Spleen (tissue), 7 donors: ENCODE measurements around the gene ARSB.

Experiments
- CTCF ChIP-seq, 11 experiments: fragments of 200-600 bp in 7 of 11; fragments of 450-650 bp in 4 of 11; sonication (generic) in 4 of 11; IDR thresholded peaks in 8 of 11; conservative IDR thresholded peaks in 3 of 11; 1 replicate in 7 of 11; 2 replicates in 4 of 11; pipeline versions ENCODE4 v1.4.0 to v1.8.0; 2016 to 2021; ENCODE audit warnings: antibody characterized with exemption in 11 of 11, inconsistent platforms in 4 of 11, mild to moderate bottlenecking in 1 of 11
- POLR2A ChIP-seq, 3 donors: fragments of 450-650 bp; IDR thresholded peaks; one replicate each; pipeline ENCODE4 v1.5.1; 2017; ENCODE audit warnings: antibody characterized with exemption in 3 of 3, mild to moderate bottlenecking in 1 of 3
- POLR2AphosphoS5 ChIP-seq, 3 donors: sonication (generic); formaldehyde crosslinking; IDR thresholded peaks; one replicate each; pipeline ENCODE4 v1.5.1; 2017; ENCODE audit warnings: antibody characterized with exemption in 3 of 3
- donor health status: DM: no; HTN: no; CAD: no; lungs with moderate emphysema.
- donor health status: DM: no; HTN: no; CAD: no.
- donor health status: DM: no; HTN: no; CAD: no.

- TF ChIP-seq CTCF (IDR thresholded peaks at IDR 0.05 in 8 of 11, conservative IDR thresholded peaks at IDR 0.05 in 3 of 11): no peak
- peak in 1 of 3 donors; percentile 28 for TF ChIP-seq POLR2AphosphoS5 (IDR thresholded peaks at IDR 0.05)
- no peak for TF ChIP-seq POLR2A (IDR thresholded peaks at IDR 0.05)
Measured at GRCh38 chr5:78760366-78760765, 224.7 kb downstream of the ARSB start.
